ENCODE results near the gene PSD2. TPM values are rescaled to one million over a fixed set of nuclear protein-coding genes. Genes with fewer than 3 reads are reported as not detected.

PSD2 gene
- total and polyA plus RNA-seq, 2 donors from 2014 or later = 0.09 to 0.13 TPM

DNA sequence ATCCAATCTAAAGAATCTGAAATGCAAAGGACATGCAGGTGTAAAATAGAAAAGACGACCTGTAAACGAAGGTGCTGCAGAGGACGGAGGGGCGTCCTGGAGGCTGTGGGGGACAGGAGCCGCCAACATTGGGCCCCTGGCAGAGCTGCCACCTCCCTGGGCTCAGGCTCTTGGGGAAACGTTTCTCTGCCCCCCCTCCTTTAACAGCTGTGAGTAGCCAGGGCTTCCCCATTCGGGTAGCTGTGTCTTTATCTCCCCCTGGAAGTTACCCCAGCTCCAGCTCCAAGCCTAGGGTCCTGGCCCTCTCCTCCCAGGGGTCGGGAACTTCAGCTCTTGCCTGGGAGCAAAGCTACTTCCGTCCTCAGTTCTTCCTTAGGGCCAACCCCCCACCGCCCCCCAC lies 51.5 kb downstream of the PSD2 start:
- intact Hi-C loops (cut with DNase I) = no loop called here

DNA sequence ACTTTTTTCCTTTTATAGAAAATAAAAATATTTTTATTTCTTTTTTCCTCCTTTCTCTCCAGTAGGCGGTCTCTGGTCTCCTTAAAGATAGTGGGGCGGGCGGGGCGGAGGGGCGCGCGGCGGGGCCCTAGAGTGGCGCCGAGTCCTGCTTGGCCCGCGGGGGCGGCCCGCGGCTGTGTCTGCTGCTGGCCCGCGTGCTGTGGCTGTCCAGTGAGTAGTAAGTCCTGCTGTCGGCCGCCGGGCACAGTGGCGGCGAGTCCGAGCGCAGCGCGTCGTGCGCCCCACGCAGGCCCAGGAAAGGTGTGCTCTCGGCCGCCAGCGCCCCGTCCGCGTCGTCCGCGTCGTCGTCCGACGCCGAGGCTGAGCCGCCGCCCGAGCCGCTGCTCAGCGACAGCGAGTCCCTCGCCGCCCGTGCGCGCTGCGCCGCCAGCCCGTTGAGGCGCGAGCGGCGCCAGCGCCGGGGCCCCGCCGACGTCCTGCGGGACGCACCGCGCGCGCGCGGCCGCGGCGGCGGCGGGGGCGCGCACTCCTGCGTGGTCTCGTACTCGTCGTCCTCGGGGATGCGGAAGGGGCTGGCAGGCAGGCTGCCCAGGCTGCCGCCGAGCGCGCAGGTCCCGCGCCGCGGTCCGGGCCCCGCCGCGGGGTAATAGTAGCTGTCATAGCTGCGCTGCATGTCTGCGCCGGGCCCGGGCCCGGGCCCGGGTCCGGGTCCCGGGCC lies 52.3 kb downstream of the PSD2 start:
- peak; percentile 56 to 90 (median 77) for DNase-seq
- intact Hi-C loops (cut with DNase I) = no loop called here
- no peak overlapping the region for H3K27ac ChIP-seq (ENCODE audit: low read depth in 2 of 2, low read length in 2 of 2)
- peaks cover 0 to 7% (median 0%) of the 10 kb centered on the region in 3 donors for H3K4me1 ChIP-seq (ENCODE audit: control insufficient read depth in 2 of 3, insufficient read depth in 2 of 3, low read depth in 1 of 3, low read length in 3 of 3)
- no peak overlapping the region for H3K9ac ChIP-seq (ENCODE audit: low read length in 3 of 3)
- H3K4me3 ChIP-seq (ENCODE audit: low read length in 3 of 3) = peak overlapping the region in 2 of 3 donors; percentile 13 to 51
- TF ChIP-seq, protein P1, sequence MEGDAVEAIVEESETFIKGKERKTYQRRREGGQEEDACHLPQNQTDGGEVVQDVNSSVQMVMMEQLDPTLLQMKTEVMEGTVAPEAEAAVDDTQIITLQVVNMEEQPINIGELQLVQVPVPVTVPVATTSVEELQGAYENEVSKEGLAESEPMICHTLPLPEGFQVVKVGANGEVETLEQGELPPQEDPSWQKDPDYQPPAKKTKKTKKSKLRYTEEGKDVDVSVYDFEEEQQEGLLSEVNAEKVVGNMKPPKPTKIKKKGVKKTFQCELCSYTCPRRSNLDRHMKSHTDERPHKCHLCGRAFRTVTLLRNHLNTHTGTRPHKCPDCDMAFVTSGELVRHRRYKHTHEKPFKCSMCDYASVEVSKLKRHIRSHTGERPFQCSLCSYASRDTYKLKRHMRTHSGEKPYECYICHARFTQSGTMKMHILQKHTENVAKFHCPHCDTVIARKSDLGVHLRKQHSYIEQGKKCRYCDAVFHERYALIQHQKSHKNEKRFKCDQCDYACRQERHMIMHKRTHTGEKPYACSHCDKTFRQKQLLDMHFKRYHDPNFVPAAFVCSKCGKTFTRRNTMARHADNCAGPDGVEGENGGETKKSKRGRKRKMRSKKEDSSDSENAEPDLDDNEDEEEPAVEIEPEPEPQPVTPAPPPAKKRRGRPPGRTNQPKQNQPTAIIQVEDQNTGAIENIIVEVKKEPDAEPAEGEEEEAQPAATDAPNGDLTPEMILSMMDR (IDR thresholded peaks at IDR 0.05; ENCODE audit: borderline replicate concordance, extremely low read depth, insufficient read depth) = no peak
- no peaks in the 10 kb centered on the region for H3K27me3 ChIP-seq (ENCODE audit: control insufficient read depth, insufficient read depth, low read length)
- H3K36me3 ChIP-seq (ENCODE audit: control insufficient read depth in 2 of 3, insufficient read depth in 3 of 3, low read length in 3 of 3) = peaks cover 0 to 5% (median 0%) of the 10 kb centered on the region in 3 donors
- H3K9me3 ChIP-seq (ENCODE audit: control insufficient read depth in 2 of 3, insufficient read depth in 1 of 3, low read length in 3 of 3) = no peaks in the 10 kb centered on the region
- no peak for FAIRE-seq

More for the DNA sequence above, 51.5 kb downstream of the PSD2 start:
- Histone ChIP-seq H3K9ac (ENCODE audit: low read length in 3 of 3) (no peak overlapping the region), H3K9me3 (ENCODE audit: control insufficient read depth in 2 of 3, insufficient read depth in 1 of 3, low read length in 3 of 3) (no peaks in the 10 kb centered on the region), H3K4me3 (ENCODE audit: low read length in 3 of 3) (no peak overlapping the region), H3K27ac (ENCODE audit: low read depth in 2 of 2, low read length in 2 of 2) (no peak overlapping the region), H3K4me1 (ENCODE audit: control insufficient read depth in 2 of 3, insufficient read depth in 2 of 3, low read depth in 1 of 3, low read length in 3 of 3) (peaks cover 0 to 7% (median 0%) of the 10 kb centered on the region in 3 donors), H3K27me3 (ENCODE audit: control insufficient read depth, insufficient read depth, low read length) (no peaks in the 10 kb centered on the region), H3K36me3 (ENCODE audit: control insufficient read depth in 2 of 3, insufficient read depth in 3 of 3, low read length in 3 of 3) (no peaks in the 10 kb centered on the region)
- peak in 1 of 5 donors; percentile 48 for DNase-seq
- TF ChIP-seq, protein P1 (IDR thresholded peaks at IDR 0.05; ENCODE audit: borderline replicate concordance, extremely low read depth, insufficient read depth) = no peak
- FAIRE-seq = no peak

DNA sequence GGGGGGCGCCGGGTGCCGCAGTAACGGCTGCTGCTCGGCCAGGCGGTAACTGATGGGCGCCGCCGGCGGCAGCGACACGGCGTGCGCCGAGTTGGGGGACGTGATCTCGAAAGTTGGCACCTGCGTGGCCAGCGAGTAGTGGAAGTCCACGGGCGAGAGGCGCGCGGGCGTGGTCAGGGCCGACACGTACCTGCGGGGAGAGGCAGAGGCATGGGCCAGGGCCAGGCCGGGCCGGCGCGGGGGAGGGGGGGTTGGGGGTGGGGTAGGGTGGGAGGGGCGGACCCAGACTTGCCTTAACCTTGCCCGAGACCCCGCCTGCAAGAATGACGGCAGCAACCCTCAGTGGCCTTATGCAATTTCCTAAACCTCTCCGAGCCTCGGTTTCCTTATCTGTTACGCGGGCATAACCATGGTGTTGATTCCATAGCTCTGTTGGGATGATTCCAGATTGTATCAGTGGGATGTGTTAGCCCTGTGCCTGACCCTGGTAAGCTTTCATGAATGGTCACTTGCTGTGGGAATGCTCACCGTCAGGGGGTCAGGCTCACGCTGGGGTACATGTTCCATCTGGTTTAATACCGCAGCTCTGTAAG lies 53.0 kb downstream of the PSD2 start:
- Histone ChIP-seq H3K9me3 (ENCODE audit: control insufficient read depth in 2 of 3, insufficient read depth in 1 of 3, low read length in 3 of 3) (no peaks in the 10 kb centered on the region), H3K27ac (ENCODE audit: low read depth in 2 of 2, low read length in 2 of 2) (no peak overlapping the region), H3K4me1 (ENCODE audit: control insufficient read depth in 2 of 3, insufficient read depth in 2 of 3, low read depth in 1 of 3, low read length in 3 of 3) (peaks cover 0 to 7% (median 0%) of the 10 kb centered on the region in 3 donors), H3K4me3 (ENCODE audit: low read length in 3 of 3) (peak overlapping the region in 2 of 3 donors; percentile 13 to 51), H3K27me3 (ENCODE audit: control insufficient read depth, insufficient read depth, low read length) (no peaks in the 10 kb centered on the region), H3K36me3 (ENCODE audit: control insufficient read depth in 2 of 3, insufficient read depth in 3 of 3, low read length in 3 of 3) (peaks cover 0 to 5% (median 0%) of the 10 kb centered on the region in 3 donors), H3K9ac (ENCODE audit: low read length in 3 of 3) (no peak overlapping the region)
- FAIRE-seq (no peak), DNase-seq (peak in 2 of 5 donors; percentile 79 to 85)
- TF ChIP-seq, protein P1 (IDR thresholded peaks at IDR 0.05; ENCODE audit: borderline replicate concordance, extremely low read depth, insufficient read depth) = no peak
- intact Hi-C loops (cut with DNase I) = no loop called here

All from kidney (tissue), 14 donors.